Erythroblast (primary cell): ENCODE measurements around the gene LHFPL6.

Experiments used
- GATA1 ChIP-seq: IDR thresholded peaks from 2 replicates; pipeline ENCODE4 v1.6.1; 2011; ENCODE audit warnings: low read depth, mild to moderate bottlenecking, control low read depth, low read length, moderate library complexity
- POLR2A ChIP-seq: IDR thresholded peaks from 2 replicates; pipeline ENCODE4 v1.6.1; 2011; ENCODE audit warnings: mild to moderate bottlenecking, low read length

GRCh38 chr13:39577203-39577602 lies 25.8 kb downstream of the LHFPL6 start:
- TF ChIP-seq POLR2A (no peak), GATA1 (no peak)
